Right atrium auricular region (tissue), 2 donors: ENCODE results near the gene KIF3A. TPM values are rescaled to one million over a fixed set of nuclear protein-coding genes. Genes with fewer than 3 reads are reported as not detected.

ENCODE experiments used
- DNase-seq: peaks from one replicate; pipeline ENCODE4 v3.0.0-alpha.2; 2019; ENCODE audit warnings: low spot score
- H3K27ac ChIP-seq, 2 donors: fragments of 200-600 bp; sonication (generic); 1 replicate in 1 of 2; 2 replicates in 1 of 2; pipeline ENCODE4 v1.5.1; 2016 to 2019
- H3K27me3 ChIP-seq, 2 donors: fragments of 200-600 bp; sonication (generic); one replicate each; pipeline versions ENCODE4 v1.5.1 to v1.6.0; 2017 to 2019
- H3K36me3 ChIP-seq: fragments of 200-600 bp; sonication (generic); one replicate; pipeline ENCODE4 v1.5.1; 2016
- H3K4me1 ChIP-seq, 2 donors: fragments of 200-600 bp; sonication (generic); one replicate each; pipeline versions ENCODE4 v1.5.1 to v1.6.0; 2017 to 2019
- H3K4me3 ChIP-seq, 2 donors: fragments of 200-600 bp; sonication (generic); 1 replicate in 1 of 2; 2 replicates in 1 of 2; pipeline ENCODE4 v1.5.1; 2017 to 2019; ENCODE audit warnings: mild to moderate bottlenecking in 1 of 2, moderate library complexity in 1 of 2
- H3K9me3 ChIP-seq, 2 donors: fragments of 200-600 bp; sonication (generic); one replicate each; pipeline ENCODE4 v1.5.1; 2019
- total RNA-seq, 2 donors: library from RNA; depleted of rRNA; stranded (reverse); fragments of >200 nt; gene quantifications; one replicate each; pipeline ENCODE4 v1.1.0, GENCODE V29; 2016
- TF ChIP-seq, protein P1 (sequence below), 2 donors: fragments of 200-600 bp; sonication (generic); IDR thresholded peaks; one replicate each; pipeline ENCODE4 v1.5.1; 2019; ENCODE audit warnings: antibody characterized with exemption in 2 of 2

KIF3A gene
- total RNA-seq, 2 donors from 2014 or later, result 5.6 to 7.2 TPM

DNA sequence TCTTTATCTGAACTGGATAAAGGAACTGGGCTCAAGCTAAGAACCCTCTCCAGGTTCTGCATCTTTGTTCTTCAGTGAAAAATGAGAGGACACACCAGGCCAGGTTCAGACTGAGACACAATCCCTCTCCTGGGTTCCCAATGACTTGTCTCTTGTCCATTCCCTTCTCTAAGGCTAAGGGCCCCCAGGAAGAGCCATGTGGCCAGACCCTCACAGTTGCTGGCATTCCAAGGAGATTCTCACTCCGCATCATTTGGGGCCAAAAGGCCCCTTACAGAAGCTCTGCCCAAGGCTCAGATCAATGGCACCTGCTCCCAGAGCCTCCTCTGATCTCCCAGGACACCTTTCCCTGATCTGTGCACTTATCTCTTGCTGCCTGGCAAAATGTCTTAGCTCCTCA lies 58.6 kb downstream of the KIF3A start:
- H3K27me3 ChIP-seq, result no peaks in the 10 kb centered on the region
- H3K4me1 ChIP-seq, result peaks cover 0 to 3% of the 10 kb centered on the region in 2 donors
- H3K4me3 ChIP-seq, result no peak overlapping the region
- TF ChIP-seq, protein P1, sequence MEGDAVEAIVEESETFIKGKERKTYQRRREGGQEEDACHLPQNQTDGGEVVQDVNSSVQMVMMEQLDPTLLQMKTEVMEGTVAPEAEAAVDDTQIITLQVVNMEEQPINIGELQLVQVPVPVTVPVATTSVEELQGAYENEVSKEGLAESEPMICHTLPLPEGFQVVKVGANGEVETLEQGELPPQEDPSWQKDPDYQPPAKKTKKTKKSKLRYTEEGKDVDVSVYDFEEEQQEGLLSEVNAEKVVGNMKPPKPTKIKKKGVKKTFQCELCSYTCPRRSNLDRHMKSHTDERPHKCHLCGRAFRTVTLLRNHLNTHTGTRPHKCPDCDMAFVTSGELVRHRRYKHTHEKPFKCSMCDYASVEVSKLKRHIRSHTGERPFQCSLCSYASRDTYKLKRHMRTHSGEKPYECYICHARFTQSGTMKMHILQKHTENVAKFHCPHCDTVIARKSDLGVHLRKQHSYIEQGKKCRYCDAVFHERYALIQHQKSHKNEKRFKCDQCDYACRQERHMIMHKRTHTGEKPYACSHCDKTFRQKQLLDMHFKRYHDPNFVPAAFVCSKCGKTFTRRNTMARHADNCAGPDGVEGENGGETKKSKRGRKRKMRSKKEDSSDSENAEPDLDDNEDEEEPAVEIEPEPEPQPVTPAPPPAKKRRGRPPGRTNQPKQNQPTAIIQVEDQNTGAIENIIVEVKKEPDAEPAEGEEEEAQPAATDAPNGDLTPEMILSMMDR (IDR thresholded peaks at IDR 0.05), result no peak
- H3K27ac ChIP-seq, result no peak overlapping the region
- no peaks in the 10 kb centered on the region for H3K9me3 ChIP-seq
- H3K36me3 ChIP-seq, result no peaks in the 10 kb centered on the region
- peak; percentile 26 for DNase-seq

DNA sequence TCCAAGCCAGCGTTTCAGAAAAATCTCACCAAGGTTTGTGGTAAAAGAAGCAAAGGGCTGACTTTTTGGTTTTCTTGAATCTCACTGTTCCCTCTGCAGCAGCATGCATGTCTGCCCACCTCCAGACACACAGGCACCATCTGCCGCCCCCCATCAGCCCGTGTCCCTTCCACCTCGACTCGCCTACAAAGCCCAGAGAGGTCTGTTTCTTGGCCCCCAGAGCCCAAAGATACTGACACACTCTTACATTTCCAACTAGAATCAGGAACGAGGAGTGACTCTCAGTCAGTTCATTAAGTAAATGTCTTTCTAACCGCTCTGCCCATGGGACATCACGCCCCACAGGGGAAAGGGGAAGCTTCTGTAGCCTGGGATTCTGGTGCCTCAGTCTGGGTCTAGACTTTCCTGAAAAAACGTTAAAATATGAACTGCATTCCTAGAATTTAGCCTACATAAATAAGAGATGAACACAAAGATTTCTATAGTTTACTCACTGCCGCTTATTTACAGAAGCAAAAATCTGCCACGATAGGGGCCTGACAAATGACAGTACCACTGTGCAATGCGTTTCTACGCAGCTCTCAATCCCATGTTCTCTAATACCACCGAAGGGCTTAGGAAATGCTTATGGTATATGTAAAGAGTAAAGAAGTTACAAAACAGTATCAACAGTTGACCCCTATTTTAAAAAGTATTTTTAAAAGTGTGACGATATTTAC lies 59.5 kb downstream of the KIF3A start:
- H3K4me1 ChIP-seq, result peaks cover 0 to 3% of the 10 kb centered on the region in 2 donors
- H3K27me3 ChIP-seq, result no peaks in the 10 kb centered on the region
- TF ChIP-seq, protein P1 (IDR thresholded peaks at IDR 0.05), result no peak
- H3K4me3 ChIP-seq, result no peak overlapping the region
- no peaks in the 10 kb centered on the region for H3K36me3 ChIP-seq
- H3K9me3 ChIP-seq, result no peaks in the 10 kb centered on the region
- H3K27ac ChIP-seq, result no peak overlapping the region
- peak; percentile 16 for DNase-seq

DNA sequence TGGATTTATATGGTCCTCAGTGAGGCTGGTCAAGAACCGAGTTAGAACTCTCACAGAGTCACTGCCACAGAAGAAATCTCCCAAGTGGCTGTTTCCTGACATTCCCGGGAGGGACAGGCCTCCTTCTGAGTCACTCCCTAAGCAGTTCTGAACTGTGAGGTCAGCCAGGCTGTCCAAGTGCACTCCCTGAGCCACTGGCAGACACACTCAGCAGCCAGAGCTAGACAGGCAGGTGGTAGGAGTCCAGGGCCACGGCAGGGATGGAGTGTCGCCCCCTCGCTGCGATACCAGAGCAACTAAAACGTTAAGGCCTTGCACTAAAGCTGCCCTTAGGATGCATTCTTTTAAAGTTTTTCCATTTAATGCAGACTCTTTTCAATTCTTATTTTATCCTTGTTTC lies 60.2 kb downstream of the KIF3A start:
- Histone ChIP-seq H3K27me3 (no peaks in the 10 kb centered on the region), H3K4me3 (no peak overlapping the region), H3K36me3 (no peaks in the 10 kb centered on the region), H3K27ac (no peak overlapping the region), H3K9me3 (no peaks in the 10 kb centered on the region), H3K4me1 (peaks cover 0 to 3% of the 10 kb centered on the region in 2 donors)
- TF ChIP-seq, protein P1 (IDR thresholded peaks at IDR 0.05), result peak in 1 of 2 donors; percentile 38
- peak; percentile 59 for DNase-seq

DNA sequence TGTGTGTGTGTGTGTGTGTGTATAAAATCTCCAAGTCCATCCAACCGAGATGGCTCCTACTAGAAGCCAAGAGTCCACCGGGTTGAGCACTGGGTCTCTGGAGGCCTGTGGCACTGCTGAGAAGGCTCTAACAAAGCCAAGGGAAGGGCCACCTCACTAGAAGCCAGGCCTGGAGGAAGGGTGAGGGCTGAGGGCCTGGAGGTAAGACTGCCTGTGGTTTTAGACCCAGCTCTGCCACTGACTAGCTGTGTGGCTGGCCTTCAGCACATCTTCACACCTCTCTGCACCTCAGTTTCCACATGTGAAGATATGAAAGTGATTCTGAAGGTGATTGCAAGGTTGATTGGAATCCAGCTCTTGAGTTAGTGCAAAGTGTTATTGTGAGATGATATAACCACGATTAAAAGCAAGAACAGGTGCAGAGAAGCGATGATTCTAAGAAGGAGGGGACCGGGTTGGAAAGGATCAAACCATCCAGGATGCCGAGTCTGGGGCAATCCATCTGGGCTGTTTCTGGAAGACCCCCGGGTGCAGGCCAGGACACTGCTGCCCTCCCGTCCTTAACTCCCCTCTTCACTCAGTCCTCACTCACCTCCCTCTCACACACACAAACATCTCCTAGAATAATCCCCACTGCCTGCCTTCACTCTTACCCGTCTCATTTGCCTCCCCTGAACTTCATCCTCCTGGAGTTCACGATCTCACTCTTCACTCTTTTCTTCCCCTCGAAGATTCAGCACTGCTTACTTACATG lies 61.2 kb downstream of the KIF3A start:
- no peaks in the 10 kb centered on the region for H3K36me3 ChIP-seq
- peaks cover 0 to 3% of the 10 kb centered on the region in 2 donors for H3K4me1 ChIP-seq
- H3K4me3 ChIP-seq, result no peak overlapping the region
- H3K9me3 ChIP-seq, result no peaks in the 10 kb centered on the region
- H3K27ac ChIP-seq, result no peak overlapping the region
- no peaks in the 10 kb centered on the region for H3K27me3 ChIP-seq
- TF ChIP-seq, protein P1 (IDR thresholded peaks at IDR 0.05), result no peak
- peak; percentile 9 for DNase-seq

DNA sequence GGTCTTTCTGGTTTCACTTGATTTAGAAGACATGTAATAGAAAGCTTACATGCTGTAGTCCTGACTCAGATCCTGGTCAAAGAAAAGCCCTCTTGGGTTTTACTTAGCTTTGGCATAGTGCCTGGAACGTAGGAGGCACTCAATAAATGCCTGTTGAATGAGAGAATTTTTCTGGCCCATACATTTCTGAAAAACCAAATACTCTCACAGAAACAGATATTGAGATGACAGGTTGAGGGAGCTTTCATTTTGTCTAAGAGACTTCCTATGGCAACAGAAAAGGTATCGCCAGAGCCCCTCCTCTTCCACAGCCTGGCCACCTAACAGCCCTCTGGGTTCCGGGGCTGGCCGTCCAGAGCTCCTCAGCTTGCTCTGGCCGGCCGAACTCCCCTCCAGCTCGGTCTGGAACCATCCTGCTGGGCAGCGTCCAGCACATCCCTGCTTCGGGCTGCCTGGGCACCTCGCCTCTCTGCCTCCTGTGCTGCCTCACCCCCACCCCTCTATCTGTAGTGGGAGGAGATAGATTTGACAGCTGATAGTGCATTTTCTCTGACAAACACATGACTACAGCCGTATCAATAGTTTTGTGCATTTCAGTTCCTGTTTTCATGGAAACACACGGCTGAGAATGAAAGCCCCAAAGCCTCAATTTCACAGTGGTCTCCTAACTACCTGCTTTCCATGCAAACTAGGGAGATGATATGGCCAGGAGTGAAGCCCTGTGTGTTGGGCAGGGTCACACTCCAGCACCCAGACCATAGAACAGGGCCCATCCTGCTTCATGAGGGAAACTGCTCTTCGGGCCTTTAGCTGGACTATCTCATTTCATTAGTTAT lies 62.5 kb downstream of the KIF3A start:
- no peaks in the 10 kb centered on the region for H3K36me3 ChIP-seq
- peak overlapping the region in 1 of 2 donors; percentile 8 for H3K27ac ChIP-seq
- H3K9me3 ChIP-seq, result no peaks in the 10 kb centered on the region
- TF ChIP-seq, protein P1 (IDR thresholded peaks at IDR 0.05), result no peak
- DNase-seq, result peak; percentile 54
- H3K4me1 ChIP-seq, result peaks cover 0 to 3% of the 10 kb centered on the region in 2 donors
- H3K27me3 ChIP-seq, result no peaks in the 10 kb centered on the region
- no peak overlapping the region for H3K4me3 ChIP-seq
